HepG2 (cell line): Measurements from ENCODE around the gene NFRKB. TPM values are rescaled to one million over a fixed set of nuclear protein-coding genes. Genes with fewer than 3 reads are reported as not detected.
A peak's percentile ranks its signal among the peaks of the same experiment; 100 is the strongest.

ENCODE experiments used
- GTF3A ChIP-seq: sonication (generic); formaldehyde crosslinking; conservative IDR thresholded peaks from 2 replicates; pipeline ENCODE4 v1.4.0; 2020; ENCODE audit warnings: mild to moderate bottlenecking, missing genetic modification reagents
- SALL1 ChIP-seq: sonication (generic); formaldehyde crosslinking; IDR thresholded peaks from 2 replicates; pipeline ENCODE4 v1.8.0; 2022; ENCODE audit warnings: mild to moderate bottlenecking, missing genetic modification reagents
- SNAPC2 ChIP-seq: sonication (generic); formaldehyde crosslinking; IDR thresholded peaks from 2 replicates; pipeline ENCODE4 v1.8.1; 2022; ENCODE audit warnings: mild to moderate bottlenecking, missing genetic modification reagents
- YEATS4 ChIP-seq: sonication (generic); formaldehyde crosslinking; IDR thresholded peaks from 2 replicates; pipeline ENCODE4 v1.4.0; 2020; ENCODE audit warnings: missing genetic modification reagents, borderline replicate concordance
- ZBTB20 ChIP-seq: sonication (generic); formaldehyde crosslinking; IDR thresholded peaks from 2 replicates; pipeline ENCODE4 v1.8.1; 2023; ENCODE audit warnings: missing genetic modification reagents, low read depth, mild to moderate bottlenecking, borderline replicate concordance
- ZBTB7A ChIP-seq: sonication (generic); formaldehyde crosslinking; IDR thresholded peaks from 2 replicates; pipeline ENCODE4 v1.8.0; 2022; ENCODE audit warnings: mild to moderate bottlenecking, missing genetic modification reagents
- ZFP91 ChIP-seq: sonication (generic); formaldehyde crosslinking; IDR thresholded peaks from 2 replicates; pipeline ENCODE4 v1.9.0; 2022; ENCODE audit warnings: missing genetic modification reagents, mild to moderate bottlenecking, borderline replicate concordance
- ZNF180 ChIP-seq: sonication (generic); formaldehyde crosslinking; IDR thresholded peaks from 2 replicates; pipeline ENCODE4 v1.4.0; 2020; ENCODE audit warnings: low read depth, missing genetic modification reagents, borderline replicate concordance
- ZNF431 ChIP-seq: sonication (generic); formaldehyde crosslinking; IDR thresholded peaks from 2 replicates; pipeline ENCODE4 v1.9.0; 2022; ENCODE audit warnings: missing genetic modification reagents, low read depth, mild to moderate bottlenecking, borderline replicate concordance
- ZNF557 ChIP-seq: sonication (generic); formaldehyde crosslinking; IDR thresholded peaks from 2 replicates; pipeline ENCODE4 v1.4.0; 2020; ENCODE audit warnings: missing genetic modification reagents
- polyA plus RNA-seq, 8 experiments: library from polyadenylated mRNA; depleted of rRNA in 3 of 8; stranded (reverse) in 7 of 8; unstranded in 1 of 8; fragments of >200 nt; fragmentation: Illumina TruSeq in 4 of 8; extraction: Trizol in 4 of 8; gene quantifications; 2 replicates each; pipeline versions ENCODE4 v1.2.1 to v1.2.3, GENCODE V29; 2011 to 2016; ENCODE audit warnings: low read depth in 4 of 8, missing spikeins in 1 of 8, mixed read lengths in 1 of 8; ENCODE audit not compliant: insufficient read depth in 1 of 8
- total RNA-seq, 5 experiments: library from RNA; depleted of rRNA; stranded (reverse); fragments of >200 nt; fragmentation: Illumina TruSeq; extraction: Trizol; gene quantifications; 2 replicates each; pipeline ENCODE4 v1.2.3, GENCODE V29; 2016; ENCODE audit warnings: low read depth in 1 of 5
- TF ChIP-seq, protein P1 (sequence below), 2 experiments: sonication (generic) in 1 of 2; formaldehyde crosslinking in 1 of 2; IDR thresholded peaks; 2 replicates each; pipeline versions ENCODE4 v1.5.1 to v1.6.1; 2011 to 2020; ENCODE audit warnings: borderline replicate concordance in 1 of 2, low read depth in 1 of 2, low read length in 1 of 2, mild to moderate bottlenecking in 1 of 2, missing genetic modification reagents in 1 of 2, moderate library complexity in 1 of 2

NFRKB gene
- total and polyA plus RNA-seq, 2 of the 13 experiments (the other 11 are each of a cell fraction or from before 2014, with no cell fraction given): 22.9 to 23.7 TPM

DNA sequence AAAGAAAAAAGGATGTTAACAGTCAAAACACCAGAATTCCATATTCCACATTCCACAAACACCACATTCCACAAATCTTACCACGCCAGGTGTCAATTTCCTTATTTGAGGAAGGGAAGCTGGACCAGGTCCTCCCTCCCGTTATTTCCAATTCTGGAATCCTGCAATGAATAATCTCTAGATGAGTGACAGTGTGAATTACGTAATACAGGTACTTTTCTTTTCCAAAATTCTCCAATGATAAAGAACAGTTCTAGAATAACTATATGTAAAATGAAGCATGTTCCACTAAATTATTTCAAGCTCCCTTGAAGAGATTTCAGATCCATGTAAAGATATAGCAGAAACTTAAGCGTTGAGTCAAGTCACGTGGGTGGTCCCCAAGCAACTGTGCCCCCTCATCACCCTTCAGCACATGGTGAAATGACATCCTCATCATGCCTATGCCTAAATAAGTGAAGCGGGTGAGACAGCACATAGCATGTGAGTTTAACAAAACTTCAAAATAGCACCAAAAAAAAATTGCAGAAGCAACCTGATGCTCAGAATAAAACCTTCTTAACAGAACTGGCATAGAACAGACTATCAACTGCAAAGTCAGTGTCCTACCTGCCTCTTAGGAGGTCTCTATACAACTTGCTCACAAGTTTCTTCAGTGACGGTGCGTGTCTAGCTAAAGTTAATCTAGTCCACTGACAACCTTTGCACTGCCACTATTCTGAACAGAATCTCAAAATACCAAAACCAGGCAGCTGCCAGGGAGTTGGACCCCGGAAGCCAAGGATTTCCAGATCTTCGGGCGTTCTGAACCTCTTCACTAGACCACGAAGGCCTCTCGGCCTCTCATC is 876 bp downstream of the NFRKB start (continued):
- TF ChIP-seq ZBTB20 (CRISPR knock-in tag): peak; percentile 17; the same call in 1 of the 2 replicates
- TF ChIP-seq GTF3A (CRISPR knock-in tag): no peak
- TF ChIP-seq, protein P1, sequence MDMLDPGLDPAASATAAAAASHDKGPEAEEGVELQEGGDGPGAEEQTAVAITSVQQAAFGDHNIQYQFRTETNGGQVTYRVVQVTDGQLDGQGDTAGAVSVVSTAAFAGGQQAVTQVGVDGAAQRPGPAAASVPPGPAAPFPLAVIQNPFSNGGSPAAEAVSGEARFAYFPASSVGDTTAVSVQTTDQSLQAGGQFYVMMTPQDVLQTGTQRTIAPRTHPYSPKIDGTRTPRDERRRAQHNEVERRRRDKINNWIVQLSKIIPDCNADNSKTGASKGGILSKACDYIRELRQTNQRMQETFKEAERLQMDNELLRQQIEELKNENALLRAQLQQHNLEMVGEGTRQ (IDR thresholded peaks at IDR 0.05; ENCODE audit: low read depth, low read length): peak; percentile 39; the same call in 1 of the 2 replicates
- TF ChIP-seq, protein P1 (CRISPR knock-in tag; IDR thresholded peaks at IDR 0.05; ENCODE audit: borderline replicate concordance): no peak
- TF ChIP-seq YEATS4 (CRISPR knock-in tag): no peak
- TF ChIP-seq ZNF180 (CRISPR knock-in tag): no peak
- TF ChIP-seq ZNF557 (CRISPR knock-in tag): no peak
- no peak for TF ChIP-seq ZNF431 (CRISPR knock-in tag)
- TF ChIP-seq ZFP91: no peak
- TF ChIP-seq SALL1: no peak
- no peak for TF ChIP-seq ZBTB7A
- 0 out of 2 replicates have a peak, but pooled peaks have one; percentile 56 for TF ChIP-seq SNAPC2 (CRISPR knock-in tag)
